HG03457 (cell line): ENCODE data around the gene MYL6.

Experiments
- ATAC-seq: cut with Tn5 transposase; IDR thresholded peaks from one replicate; pipeline ENCODE4 v1.9.1; 2021; ENCODE audit warnings: moderate number of reproducible peaks; ENCODE audit not compliant: unreplicated experiment

MYL6 gene

GRCh38 chr12:56129206-56129941 lies 28.8 kb upstream of the MYL6 start:
- ATAC-seq = peak; percentile 22

GRCh38 chr12:56129942-56130495 lies 28.1 kb upstream of the MYL6 start:
- no peak for ATAC-seq

DNA sequence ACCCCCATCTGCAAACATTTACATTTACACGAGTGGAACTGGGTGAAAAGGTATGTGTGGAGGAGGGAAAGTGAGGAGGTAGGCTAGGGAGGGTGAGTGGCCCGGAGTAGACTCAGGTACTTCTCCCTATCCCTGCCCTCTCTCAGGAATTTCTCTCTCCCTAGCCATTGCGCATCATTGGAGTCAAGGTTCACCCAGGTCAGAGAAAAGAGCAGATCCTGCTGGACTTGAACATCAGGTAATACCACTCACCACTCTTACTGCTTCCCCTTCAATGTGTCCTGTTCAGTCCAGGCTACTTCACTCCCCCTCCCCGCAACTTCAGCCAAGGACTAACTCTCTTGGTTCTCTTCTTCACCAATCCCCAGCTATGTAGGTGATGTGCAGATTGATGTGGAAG lies 27.3 kb upstream of the MYL6 start:
- ATAC-seq = no peak

DNA sequence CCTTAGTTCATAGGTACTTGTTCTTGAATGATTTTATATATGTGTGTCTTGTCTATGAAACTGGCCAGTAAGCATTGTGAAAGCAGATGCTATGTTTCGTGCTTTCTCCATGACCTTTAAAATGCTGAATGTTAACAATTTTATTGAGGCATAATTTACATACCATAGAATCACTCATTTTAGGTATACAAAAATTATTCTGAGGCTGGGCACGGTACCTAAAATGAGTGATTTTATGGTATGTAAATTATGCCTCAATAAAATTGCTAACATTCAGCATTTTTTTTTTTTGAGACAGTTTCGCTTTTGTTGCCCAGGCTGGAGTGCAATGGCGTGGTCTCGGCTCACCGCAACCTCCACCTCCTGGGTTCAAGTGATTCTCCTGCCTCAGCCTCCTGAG lies 23.3 kb upstream of the MYL6 start:
- ATAC-seq = no peak

DNA sequence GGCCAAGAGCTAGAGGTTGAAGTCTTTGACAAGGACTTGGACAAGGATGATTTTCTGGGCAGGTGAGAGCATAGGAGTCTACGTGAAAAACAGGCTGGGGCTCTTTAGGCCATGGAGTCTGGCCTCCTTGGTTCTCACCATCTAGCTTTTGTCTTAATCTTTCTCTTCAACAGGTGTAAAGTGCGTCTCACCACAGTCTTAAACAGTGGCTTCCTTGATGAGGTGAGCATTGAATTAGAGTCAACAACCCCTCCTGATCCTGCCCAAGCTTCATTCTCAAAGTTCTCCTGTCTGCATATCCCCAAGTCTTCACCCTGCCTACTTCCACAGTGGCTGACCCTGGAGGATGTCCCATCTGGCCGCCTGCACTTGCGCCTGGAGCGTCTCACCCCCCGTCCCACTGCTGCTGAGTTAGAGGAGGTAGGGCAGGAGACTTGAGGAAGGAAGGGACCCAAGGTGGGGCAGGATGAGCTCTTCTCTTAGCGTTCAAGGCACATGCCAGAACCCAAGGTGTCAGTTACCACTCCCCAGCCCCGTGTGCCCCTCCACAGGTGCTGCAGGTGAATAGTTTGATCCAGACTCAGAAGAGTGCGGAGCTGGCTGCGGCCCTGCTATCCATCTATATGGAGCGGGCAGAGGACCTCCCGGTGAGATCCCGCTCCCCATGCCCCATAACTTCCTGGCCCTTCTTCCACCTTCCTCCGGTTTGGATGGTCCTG lies 20.1 kb upstream of the MYL6 start:
- ATAC-seq = no peak

GRCh38 chr12:56141946-56142784 lies 16.0 kb upstream of the MYL6 start:
- no peak for ATAC-seq

DNA sequence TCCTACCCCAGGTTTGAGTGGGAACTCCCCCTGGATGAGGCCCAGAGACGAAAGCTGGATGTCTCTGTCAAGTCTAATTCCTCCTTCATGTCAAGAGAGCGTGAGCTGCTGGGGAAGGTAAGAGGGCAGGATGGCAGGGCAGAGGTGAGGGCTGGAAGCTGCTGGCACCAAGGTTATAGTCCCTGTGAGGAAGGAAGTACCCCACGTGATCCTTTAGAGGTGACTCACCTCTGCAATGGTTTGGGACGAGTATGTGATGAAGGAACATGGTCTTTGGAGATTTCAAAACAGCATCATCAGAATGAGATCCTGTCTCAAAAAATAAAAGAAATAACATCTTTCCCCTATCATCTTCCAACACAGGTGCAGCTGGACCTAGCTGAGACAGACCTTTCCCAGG lies 14.9 kb upstream of the MYL6 start:
- ATAC-seq = no peak

GRCh38 chr12:56143870-56144269 lies 14.3 kb upstream of the MYL6 start:
- ATAC-seq = no peak

- no peak for ATAC-seq
Observed at GRCh38 chr12:56145217-56145616, 12.9 kb upstream of the MYL6 start.

- ATAC-seq = no peak
Observed at GRCh38 chr12:56146492-56147460, 11.4 kb upstream of the MYL6 start.

GRCh38 chr12:56150563-56150962 lies 7.6 kb upstream of the MYL6 start:
- ATAC-seq = no peak

DNA sequence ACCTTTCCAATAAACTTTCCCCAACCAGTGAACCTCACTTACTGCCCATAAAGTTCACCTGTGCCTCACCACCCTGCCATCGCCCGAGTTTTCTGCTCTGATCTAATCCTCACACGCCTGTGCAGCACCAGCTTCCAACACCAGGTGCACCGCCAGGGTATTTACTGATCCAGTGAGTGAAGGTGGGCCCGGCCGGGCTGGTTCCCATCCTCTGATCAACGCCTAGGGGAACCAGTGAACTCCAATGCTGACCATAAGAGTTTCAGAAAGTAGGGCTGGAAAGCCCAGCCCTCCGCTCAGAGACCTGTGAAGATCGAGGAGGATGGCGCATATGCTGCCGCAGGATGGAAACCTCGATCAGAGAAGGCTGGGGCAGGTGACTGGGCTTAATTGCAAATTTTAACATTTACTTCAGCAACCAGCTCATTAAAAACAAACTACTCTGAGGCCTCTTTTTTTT lies 6.5 kb upstream of the MYL6 start:
- peak; percentile 26 for ATAC-seq

DNA sequence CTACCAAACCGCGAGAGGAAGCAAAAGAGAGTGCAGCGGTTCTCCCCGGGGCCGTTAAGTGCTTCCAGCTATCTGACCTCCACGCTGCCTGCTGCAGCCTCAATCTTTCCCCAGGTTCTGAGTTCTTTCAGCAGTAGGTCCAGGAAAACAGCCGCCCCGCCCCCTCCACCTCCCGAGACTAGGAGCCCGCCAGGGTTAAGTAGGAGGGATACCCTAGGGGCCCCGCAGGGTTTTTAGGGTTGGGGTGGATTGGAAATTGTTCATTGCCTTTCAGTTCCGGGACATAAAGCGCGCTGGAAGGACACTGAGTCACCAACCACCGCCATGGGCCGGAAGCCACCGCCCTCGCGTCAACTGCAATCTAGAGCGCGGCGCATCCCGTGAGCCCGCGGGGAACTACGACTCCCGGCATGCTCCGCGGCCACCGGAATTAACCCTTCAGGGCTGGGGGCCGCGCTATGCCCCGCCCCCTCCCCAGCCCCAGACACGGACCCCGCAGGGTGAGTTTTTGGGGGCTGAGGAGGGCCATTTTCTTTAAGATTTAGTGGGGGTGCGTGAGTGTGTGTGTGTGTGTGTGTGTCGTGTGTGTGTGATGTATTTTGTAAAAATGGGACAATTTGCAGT lies 5.9 kb upstream of the MYL6 start, which contains the start of gene MYL6B:
TSS of gene MYL6B (plus strand) at position 456 of the 624 bp plus-strand sequence. CDS start 1,332 bp downstream, outside the sequence.
- peak; percentile 73 for ATAC-seq

DNA sequence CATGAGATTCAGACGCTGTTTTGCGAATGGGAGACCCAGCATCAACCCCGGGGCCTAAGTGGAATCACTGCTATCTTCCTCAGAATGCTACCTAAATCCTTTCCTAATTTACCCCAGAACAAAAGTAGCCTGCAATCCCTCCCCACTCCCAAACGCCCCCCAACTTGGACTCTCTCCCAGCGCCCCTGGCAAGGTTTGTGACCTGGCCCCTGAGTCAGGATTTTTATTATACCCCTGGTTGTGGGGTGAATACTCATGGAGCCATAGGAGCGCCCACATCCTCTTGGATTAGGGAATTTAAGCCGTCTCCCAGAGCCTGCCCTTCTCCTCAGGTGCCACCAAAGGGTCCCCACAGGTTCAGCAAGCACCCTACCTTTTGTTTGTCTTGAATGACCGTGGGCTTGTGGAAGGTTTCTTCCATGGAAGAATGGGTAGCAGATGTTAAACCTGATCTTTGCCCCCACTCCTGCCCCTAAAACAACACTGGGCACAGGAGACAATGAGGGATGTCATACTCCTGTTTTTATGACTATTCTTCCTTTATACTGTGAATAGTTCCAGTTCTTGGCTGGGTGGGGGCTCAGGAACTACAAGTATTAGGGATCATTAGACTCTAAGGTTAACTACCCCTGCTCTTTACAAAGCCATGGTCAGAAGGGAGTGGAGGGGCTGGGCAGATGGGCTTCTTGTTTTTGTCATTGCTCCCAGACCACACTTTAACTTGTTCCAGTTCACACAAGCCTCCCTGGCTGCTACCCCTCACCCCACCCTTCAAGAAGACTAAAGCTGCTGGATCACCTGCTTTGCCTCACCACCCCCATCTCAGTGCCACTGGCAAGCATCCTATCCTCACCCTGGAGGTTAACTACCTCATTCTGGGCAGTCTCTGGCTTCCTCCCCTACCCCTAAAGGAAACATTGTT lies 5.1 kb upstream of the MYL6 start:
- ATAC-seq = no peak

- ATAC-seq = no peak
Observed at GRCh38 chr12:56153678-56154065, 4.5 kb upstream of the MYL6 start.

GRCh38 chr12:56154246-56154771 lies 3.9 kb upstream of the MYL6 start:
- no peak for ATAC-seq

- ATAC-seq = no peak
Observed at GRCh38 chr12:56154818-56155217, 3.3 kb upstream of the MYL6 start.

DNA sequence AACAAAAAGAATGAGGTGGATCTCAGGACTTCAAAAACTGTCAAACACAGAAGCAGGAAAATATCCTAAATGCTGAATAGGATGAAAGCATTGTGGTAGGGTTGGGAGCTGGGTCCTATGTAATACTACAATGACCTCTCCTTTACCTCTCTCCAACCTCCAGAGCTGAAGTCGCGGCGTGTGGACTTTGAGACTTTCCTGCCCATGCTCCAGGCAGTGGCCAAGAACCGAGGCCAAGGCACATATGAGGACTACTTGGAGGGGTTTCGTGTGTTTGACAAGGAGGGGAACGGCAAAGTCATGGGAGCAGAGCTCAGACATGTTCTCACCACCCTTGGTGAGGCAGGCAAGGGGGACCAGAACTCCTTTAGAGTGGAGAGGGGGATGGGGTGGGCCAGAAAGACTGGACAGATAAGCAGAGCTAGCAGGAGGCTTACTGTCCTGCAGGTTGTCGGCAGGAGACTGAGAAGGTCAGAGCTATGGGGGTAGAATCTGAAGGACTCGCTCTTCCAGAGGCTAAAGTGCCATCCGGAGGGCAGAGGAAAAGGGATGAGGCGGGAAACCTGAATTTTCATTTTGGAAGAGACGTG lies 2.8 kb upstream of the MYL6 start:
- no peak for ATAC-seq
